Endothelial cell (in vitro differentiated cells): ENCODE data around the gene RNF20. TPM values are rescaled to one million over a fixed set of nuclear protein-coding genes. Genes with fewer than 3 reads are reported as not detected.

Source experiments
- DNase-seq: peaks from one replicate; pipeline ENCODE4 v3.0.0; 2021; ENCODE audit warnings: low spot score
- H3K27ac Mint-ChIP-seq: one replicate; pipeline ENCODE4 v1.8.0; 2021; ENCODE audit warnings: mixed read lengths, inconsistent platforms; ENCODE audit not compliant: unreplicated experiment
- H3K27me3 Mint-ChIP-seq: one replicate; pipeline ENCODE4 v1.8.0; 2021; ENCODE audit warnings: mild to moderate bottlenecking, moderate library complexity, mixed read lengths, inconsistent platforms; ENCODE audit not compliant: unreplicated experiment
- H3K36me3 Mint-ChIP-seq: one replicate; pipeline ENCODE4 v1.8.0; 2021; ENCODE audit warnings: mild to moderate bottlenecking, low read depth, mixed read lengths, inconsistent platforms; ENCODE audit not compliant: unreplicated experiment
- H3K4me1 Mint-ChIP-seq: one replicate; pipeline ENCODE4 v1.8.0; 2021; ENCODE audit warnings: mild to moderate bottlenecking, mixed read lengths, inconsistent platforms; ENCODE audit not compliant: unreplicated experiment
- H3K4me3 Mint-ChIP-seq: one replicate; pipeline ENCODE4 v1.8.0; 2021; ENCODE audit warnings: mild to moderate bottlenecking, mixed read lengths, inconsistent platforms; ENCODE audit not compliant: unreplicated experiment
- H3K9me3 Mint-ChIP-seq: one replicate; pipeline ENCODE4 v1.8.0; 2021; ENCODE audit warnings: mixed read lengths, inconsistent platforms; ENCODE audit not compliant: unreplicated experiment
- total RNA-seq: library from RNA; stranded (reverse); fragmentation: NEBNext Ultra II Directional; extraction: Animal tissue kit (Norgen Biotek cat#: 25700); gene quantifications from one replicate; pipeline ENCODE4 v1.2.1, GENCODE V29; 2021; ENCODE audit not compliant: unreplicated experiment
- TF ChIP-seq, protein P1 (sequence below): fragments of 200-600 bp; sonication (generic); IDR thresholded peaks from one replicate; pipeline ENCODE4 v1.5.0; 2021; ENCODE audit warnings: antibody characterized with exemption; ENCODE audit not compliant: unreplicated experiment

RNF20 gene
- total RNA-seq, 1 donor from 2014 or later = 46.1 TPM

DNA sequence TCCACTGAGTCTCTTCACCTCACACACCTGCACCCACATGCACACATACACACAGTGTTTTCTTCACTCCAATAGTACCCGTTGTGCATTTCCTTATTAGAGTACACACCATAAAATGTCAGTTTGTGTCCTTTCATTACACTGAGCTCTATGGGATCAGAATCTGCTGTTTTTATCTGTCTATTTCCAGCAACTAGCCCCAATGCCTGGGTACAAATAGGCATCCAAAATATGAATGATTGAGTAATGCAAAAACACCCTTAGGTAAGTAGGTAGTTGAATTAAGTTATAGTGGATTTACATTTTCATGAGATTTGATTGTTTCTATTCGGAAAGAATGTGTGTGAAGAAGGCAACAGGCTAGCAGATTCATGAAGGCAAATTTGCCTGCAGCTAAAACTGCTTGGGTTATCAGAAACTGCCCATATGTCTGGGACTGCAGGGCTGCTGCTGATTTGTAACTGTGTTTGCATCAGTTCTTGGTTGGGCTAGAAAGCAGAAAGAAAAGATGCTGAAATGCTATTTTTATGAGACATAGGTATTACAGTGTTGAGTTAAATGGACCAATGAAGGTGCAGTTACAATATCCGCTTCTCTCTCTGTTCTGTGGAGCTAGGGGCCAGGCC lies 34.2 kb downstream of the RNF20 start:
- no peak overlapping the region for H3K4me3 Mint-ChIP-seq
- H3K9me3 Mint-ChIP-seq = no peaks in the 10 kb centered on the region
- H3K36me3 Mint-ChIP-seq = peaks cover 11% of the 10 kb centered on the region
- TF ChIP-seq, protein P1, sequence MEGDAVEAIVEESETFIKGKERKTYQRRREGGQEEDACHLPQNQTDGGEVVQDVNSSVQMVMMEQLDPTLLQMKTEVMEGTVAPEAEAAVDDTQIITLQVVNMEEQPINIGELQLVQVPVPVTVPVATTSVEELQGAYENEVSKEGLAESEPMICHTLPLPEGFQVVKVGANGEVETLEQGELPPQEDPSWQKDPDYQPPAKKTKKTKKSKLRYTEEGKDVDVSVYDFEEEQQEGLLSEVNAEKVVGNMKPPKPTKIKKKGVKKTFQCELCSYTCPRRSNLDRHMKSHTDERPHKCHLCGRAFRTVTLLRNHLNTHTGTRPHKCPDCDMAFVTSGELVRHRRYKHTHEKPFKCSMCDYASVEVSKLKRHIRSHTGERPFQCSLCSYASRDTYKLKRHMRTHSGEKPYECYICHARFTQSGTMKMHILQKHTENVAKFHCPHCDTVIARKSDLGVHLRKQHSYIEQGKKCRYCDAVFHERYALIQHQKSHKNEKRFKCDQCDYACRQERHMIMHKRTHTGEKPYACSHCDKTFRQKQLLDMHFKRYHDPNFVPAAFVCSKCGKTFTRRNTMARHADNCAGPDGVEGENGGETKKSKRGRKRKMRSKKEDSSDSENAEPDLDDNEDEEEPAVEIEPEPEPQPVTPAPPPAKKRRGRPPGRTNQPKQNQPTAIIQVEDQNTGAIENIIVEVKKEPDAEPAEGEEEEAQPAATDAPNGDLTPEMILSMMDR = no peak
- no peak overlapping the region for H3K27ac Mint-ChIP-seq
- DNase-seq = no peak
- H3K4me1 Mint-ChIP-seq = peaks cover 5% of the 10 kb centered on the region
- no peaks in the 10 kb centered on the region for H3K27me3 Mint-ChIP-seq

DNA sequence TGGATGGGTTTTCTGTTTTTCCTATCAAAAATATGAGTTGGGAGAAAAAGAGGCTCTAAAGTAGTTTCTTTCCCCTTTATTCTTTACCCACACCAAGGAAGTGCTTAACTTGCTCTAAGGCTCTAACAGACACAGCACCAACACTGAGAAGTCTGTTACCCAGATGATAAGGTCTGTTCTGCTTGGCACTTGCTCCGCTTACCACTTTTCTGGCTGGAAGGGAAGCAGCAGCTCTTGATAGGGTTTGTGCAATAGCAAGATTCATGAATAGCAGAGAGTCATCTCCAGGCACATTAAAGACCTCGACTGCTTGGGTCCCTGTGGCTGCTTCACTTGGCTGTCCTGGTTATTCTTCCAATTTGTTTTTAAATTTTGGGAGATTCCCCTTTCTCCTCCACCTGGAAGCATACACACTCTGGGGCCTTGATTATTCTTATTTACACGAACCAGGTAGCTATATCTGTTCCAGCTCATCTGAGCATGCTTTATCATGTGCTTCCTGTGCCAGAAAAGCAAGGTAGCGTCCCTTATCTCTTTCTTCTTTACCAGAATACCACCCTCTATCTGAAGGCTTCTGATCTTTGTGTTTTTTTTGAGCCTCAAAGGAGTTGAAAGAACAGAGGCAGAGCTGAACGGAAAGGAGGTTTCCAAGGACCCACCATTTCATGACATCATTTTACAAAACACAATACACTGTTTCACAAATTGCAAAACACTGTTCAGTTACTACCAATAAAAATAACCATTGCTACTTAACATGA lies 36.3 kb downstream of the RNF20 start:
- H3K9me3 Mint-ChIP-seq = no peaks in the 10 kb centered on the region
- peaks cover 11% of the 10 kb centered on the region for H3K36me3 Mint-ChIP-seq
- H3K27ac Mint-ChIP-seq = no peak overlapping the region
- DNase-seq = no peak
- no peak overlapping the region for H3K4me3 Mint-ChIP-seq
- H3K4me1 Mint-ChIP-seq = no peaks in the 10 kb centered on the region
- TF ChIP-seq, protein P1 = no peak
- no peaks in the 10 kb centered on the region for H3K27me3 Mint-ChIP-seq

DNA sequence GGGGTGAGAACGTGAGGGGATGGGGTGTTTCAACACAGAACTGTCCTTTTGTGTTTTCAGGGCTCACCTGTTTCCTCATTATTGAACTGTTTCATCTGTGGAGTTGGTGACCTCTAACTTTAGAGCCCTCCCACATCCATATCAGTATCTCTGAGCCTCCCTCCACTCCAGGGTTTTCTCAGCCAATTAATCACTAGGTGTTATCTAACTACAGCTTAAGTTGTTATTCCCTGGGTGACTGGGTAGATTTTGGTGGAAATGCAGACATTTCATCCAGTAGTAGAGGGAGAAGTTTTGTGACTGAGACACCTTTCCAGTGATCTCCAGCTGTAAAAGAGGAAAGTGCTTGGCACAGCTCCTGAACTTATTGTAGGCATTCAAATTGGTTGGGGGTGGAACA lies 37.5 kb downstream of the RNF20 start:
- H3K4me3 Mint-ChIP-seq = no peak overlapping the region
- H3K27ac Mint-ChIP-seq = no peak overlapping the region
- no peaks in the 10 kb centered on the region for H3K9me3 Mint-ChIP-seq
- H3K36me3 Mint-ChIP-seq = peaks cover 11% of the 10 kb centered on the region
- no peaks in the 10 kb centered on the region for H3K4me1 Mint-ChIP-seq
- TF ChIP-seq, protein P1 = no peak
- no peak for DNase-seq
- H3K27me3 Mint-ChIP-seq = no peaks in the 10 kb centered on the region

DNA sequence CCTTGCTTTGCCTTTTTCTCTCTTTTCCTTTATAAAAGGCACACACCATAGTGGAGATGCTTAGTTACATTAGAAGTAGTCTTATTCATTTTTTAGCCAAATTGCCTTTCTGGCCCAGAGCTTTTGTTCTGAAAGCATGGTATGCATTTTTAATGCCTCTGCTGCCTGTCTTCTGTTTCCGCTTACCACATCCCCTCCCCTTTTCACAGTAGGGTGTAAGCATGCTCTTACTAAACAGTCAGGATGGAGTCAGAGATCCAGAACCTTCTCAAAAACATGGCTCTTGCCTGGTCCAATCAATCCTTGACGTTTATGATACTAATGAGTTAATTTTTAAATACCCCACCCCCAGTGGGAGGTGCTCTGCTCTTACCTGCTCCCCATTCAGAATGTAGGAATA lies 38.7 kb downstream of the RNF20 start:
- Mint-ChIP-seq H3K4me1 (no peaks in the 10 kb centered on the region), H3K27me3 (no peaks in the 10 kb centered on the region), H3K9me3 (no peaks in the 10 kb centered on the region), H3K27ac (no peak overlapping the region), H3K36me3 (peaks cover 11% of the 10 kb centered on the region), H3K4me3 (no peak overlapping the region)
- no peak for DNase-seq
- TF ChIP-seq, protein P1 = no peak

DNA sequence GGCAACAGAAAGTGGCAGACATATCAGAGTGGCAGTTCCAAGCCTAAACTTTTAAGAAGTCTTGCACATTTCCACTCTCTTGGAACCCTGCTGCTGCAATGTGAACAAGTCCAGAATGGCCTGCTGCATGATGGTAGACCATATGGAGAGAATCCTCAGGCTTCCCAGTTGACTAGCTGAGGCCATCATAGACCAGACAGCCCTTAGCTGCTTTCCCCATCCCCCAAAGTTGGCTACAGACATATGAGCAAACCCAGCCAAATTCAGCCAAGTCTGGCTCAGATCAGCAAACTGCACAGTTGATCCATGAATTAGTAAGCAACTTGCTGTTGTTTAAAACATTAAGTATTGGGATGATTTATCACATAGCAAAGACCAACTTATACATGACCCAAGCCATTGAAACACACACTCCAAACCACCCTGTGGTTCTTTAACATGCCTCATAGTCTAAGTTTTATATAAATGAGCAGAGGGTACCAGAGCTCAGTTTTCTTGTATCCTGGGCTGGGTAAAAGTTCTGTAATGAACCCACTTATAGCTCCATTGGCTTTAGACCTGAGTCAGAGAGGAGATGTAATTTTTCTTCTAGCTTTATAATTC lies 41.2 kb downstream of the RNF20 start:
- no peak overlapping the region for H3K4me3 Mint-ChIP-seq
- TF ChIP-seq, protein P1 = no peak
- no peaks in the 10 kb centered on the region for H3K27me3 Mint-ChIP-seq
- DNase-seq = no peak
- H3K4me1 Mint-ChIP-seq = peaks cover 2% of the 10 kb centered on the region
- no peak overlapping the region for H3K27ac Mint-ChIP-seq
- no peaks in the 10 kb centered on the region for H3K9me3 Mint-ChIP-seq
- peaks cover 6% of the 10 kb centered on the region for H3K36me3 Mint-ChIP-seq
